Measurements from ENCODE around the gene UBAC1. TPM values are rescaled to one million over a fixed set of nuclear protein-coding genes. Genes with fewer than 3 reads are reported as not detected.

UBAC1 gene
- total RNA-seq, 1 experiment from 2014 or later, result 60.6 TPM

DNA sequence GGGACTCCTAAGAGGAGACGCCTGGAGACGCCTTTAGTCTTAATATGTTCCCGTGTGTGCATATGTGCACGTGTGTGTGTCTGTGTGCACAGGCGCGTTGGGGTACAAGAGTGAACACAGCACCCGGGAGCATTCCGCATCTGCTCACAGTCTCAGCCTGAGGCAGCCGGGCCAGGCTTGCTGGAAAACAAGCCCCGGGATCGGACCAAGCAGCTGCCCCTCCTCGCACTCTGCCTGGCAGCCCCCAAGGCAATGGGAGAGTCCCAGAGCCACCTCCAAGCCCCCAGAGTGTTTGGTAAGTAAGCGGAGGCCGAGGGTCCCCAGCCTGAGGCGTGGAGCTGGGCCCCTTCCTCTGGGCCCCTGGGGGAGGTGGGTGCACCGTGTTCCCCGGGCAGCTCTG is 27.3 kb upstream of the UBAC1 start:
- H3K4me3 ChIP-seq, result no peak overlapping the region
- peaks cover 40% of the 10 kb centered on the region for H3K4me1 ChIP-seq

GRCh38 chr9:135987838-135988404 is 26.7 kb upstream of the UBAC1 start:
- no peak overlapping the region for H3K4me3 ChIP-seq
- H3K36me3 ChIP-seq, result no peaks in the 10 kb centered on the region
- H3K9me3 ChIP-seq (replicated peaks), result no peaks in the 10 kb centered on the region
- no peak for DNase-seq
- no peak overlapping the region for H3K27ac ChIP-seq
- H3K4me1 ChIP-seq, result peaks cover 35% of the 10 kb centered on the region
- H3K27me3 ChIP-seq, result peaks cover 44% of the 10 kb centered on the region

More for the DNA sequence above, 27.3 kb upstream of the UBAC1 start:
- no peak overlapping the region for H3K27ac ChIP-seq
- H3K36me3 ChIP-seq, result no peaks in the 10 kb centered on the region
- peaks cover 38% of the 10 kb centered on the region for H3K27me3 ChIP-seq
- DNase-seq, result no peak
- H3K9me3 ChIP-seq (replicated peaks), result no peaks in the 10 kb centered on the region

- no peak for DNase-seq
- no peaks in the 10 kb centered on the region for H3K36me3 ChIP-seq
- H3K27me3 ChIP-seq, result peaks cover 47% of the 10 kb centered on the region
- no peak overlapping the region for H3K27ac ChIP-seq
- H3K9me3 ChIP-seq (replicated peaks), result no peaks in the 10 kb centered on the region
- H3K4me3 ChIP-seq, result no peak overlapping the region
- H3K4me1 ChIP-seq, result peaks cover 27% of the 10 kb centered on the region
These were observed 25.4 kb upstream of the UBAC1 start for GRCh38 chr9:135986605-135987004.

DNA sequence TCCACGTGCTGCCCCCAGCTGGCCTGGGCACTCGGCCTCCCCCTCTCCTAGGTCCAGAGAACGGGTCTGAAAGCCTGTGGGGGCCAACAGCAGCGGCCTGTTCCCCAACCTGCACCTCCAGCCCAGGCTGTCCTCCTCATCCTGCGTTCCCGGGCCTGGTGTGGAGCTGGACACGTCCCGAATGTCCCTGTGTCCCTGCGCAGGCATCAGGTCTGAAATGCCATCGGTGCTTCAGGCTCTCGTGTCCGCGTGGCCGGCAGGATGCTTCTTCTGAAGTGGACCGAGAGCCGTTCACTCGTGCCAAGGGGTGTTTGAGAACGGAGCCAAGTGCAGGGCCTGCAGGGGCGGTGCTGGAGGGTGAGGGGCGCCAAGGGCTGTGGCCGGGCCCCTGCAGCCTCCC is 24.7 kb upstream of the UBAC1 start:
- Histone ChIP-seq H3K4me1 (peaks cover 23% of the 10 kb centered on the region), H3K36me3 (no peaks in the 10 kb centered on the region), H3K27me3 (peaks cover 47% of the 10 kb centered on the region), H3K9me3 (replicated peaks) (no peaks in the 10 kb centered on the region), H3K4me3 (no peak overlapping the region), H3K27ac (no peak overlapping the region)
- DNase-seq, result no peak

DNA sequence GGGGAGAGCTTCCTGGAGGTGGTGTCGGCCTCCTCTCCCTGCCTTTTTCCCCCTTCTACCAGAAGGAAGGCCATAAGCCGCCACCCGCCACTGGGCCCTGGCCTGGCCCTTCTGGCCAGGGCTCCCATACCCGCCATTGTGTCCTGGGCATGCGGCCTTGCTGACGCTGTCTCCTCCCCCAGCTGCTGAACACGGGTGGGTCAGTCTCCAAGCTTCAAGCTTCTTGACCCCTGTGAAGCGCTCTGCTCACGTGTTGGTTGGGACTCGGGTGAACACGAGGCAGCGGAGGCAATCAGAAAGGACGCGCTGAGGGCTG is 24.2 kb upstream of the UBAC1 start:
- H3K27me3 ChIP-seq, result peaks cover 47% of the 10 kb centered on the region
- peaks cover 21% of the 10 kb centered on the region for H3K4me1 ChIP-seq
- no peak overlapping the region for H3K4me3 ChIP-seq
- no peak overlapping the region for H3K27ac ChIP-seq
- no peak for DNase-seq
- H3K9me3 ChIP-seq (replicated peaks), result no peaks in the 10 kb centered on the region
- H3K36me3 ChIP-seq, result no peaks in the 10 kb centered on the region

DNA sequence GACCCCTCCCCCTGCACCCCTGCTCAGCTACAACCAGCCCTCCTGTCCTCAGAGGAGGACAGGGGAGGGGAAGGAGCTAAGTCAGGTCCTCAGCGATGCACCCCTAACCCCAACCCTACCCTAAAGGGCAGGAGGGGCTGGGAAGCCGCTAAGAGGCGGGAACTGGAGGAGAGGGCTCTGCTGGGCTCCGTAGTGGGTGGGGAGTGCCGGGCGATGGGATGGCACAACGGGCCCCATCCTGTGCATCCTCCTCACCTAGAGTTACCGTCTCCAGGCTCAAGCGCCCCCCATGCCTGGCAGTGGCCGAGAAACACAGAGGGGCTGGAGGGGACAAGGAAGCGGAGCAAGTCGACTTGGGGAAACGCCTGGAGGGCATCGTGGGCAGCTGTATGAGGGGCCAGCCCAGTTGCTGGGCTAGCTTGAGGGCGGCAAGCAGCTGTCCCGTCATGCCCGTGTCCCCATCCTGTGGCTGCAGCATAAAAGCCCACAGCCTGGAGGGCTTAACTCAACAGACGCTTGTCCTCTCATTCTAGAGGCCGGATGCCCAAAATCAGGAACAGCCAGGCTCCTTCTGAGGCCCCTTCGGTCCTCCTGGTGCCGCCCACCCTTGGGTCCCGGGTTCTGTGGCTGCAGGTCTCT is 23.0 kb upstream of the UBAC1 start:
- DNase-seq, result peak; percentile 87 to 92
- H3K27me3 ChIP-seq, result peaks cover 40% of the 10 kb centered on the region
- no peaks in the 10 kb centered on the region for H3K9me3 ChIP-seq (replicated peaks)
- H3K36me3 ChIP-seq, result no peaks in the 10 kb centered on the region
- peak overlapping the region; percentile 26 for H3K27ac ChIP-seq
- H3K4me3 ChIP-seq, result no peak overlapping the region; the same call in 1 of the 2 replicates
- peaks cover 21% of the 10 kb centered on the region for H3K4me1 ChIP-seq

DNA sequence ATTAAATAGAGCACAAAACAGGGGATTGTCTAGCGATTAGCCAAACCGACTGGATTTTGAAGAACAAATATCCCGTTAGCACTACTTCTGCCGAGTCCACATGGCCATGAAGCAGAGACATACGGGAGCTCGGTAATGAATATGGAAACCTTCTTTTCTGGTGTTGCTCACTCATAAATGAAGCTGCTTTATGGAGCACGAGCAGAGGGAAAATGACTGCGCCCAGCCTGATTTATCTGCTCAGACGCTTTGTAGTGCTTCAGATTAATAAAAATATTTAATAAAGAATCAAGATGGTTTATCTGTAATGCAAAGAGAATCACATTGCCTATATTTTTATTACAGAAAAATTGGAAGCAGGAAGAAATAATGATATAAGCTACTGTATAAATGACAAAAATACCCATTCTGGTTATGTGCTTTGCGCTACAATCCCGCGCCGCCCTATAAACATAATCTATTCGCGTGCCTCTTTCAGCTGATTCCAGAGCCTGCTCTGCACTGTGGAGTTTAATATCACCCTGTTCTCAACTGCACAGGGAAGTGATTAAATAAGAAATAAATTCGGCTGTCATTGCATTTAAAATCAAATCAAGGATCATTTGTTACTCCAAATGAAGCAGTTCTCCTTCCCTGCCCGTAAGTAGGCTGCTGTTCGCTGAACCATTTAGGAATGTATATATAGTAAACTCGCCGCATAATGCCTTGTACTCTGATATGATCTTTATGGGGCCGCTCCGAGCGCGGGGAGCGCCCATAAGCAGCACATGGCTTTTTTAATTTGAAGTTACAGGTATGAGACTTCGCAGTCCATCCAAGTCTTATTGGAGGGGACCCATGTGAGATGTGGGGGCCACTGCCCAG is 22.3 kb upstream of the UBAC1 start:
- Histone ChIP-seq H3K27ac (no peak overlapping the region), H3K9me3 (replicated peaks) (no peaks in the 10 kb centered on the region), H3K36me3 (no peaks in the 10 kb centered on the region), H3K27me3 (peaks cover 38% of the 10 kb centered on the region), H3K4me1 (peaks cover 21% of the 10 kb centered on the region), H3K4me3 (no peak overlapping the region)
- DNase-seq, result peak in 1 of 2 experiments; percentile 54

GRCh38 chr9:135982499-135983207 is 21.5 kb upstream of the UBAC1 start:
- H3K27me3 ChIP-seq, result peaks cover 31% of the 10 kb centered on the region
- H3K36me3 ChIP-seq, result no peaks in the 10 kb centered on the region
- no peaks in the 10 kb centered on the region for H3K9me3 ChIP-seq (replicated peaks)
- H3K4me3 ChIP-seq, result no peak overlapping the region
- H3K27ac ChIP-seq, result no peak overlapping the region
- no peak for DNase-seq
- H3K4me1 ChIP-seq, result peaks cover 21% of the 10 kb centered on the region

DNA sequence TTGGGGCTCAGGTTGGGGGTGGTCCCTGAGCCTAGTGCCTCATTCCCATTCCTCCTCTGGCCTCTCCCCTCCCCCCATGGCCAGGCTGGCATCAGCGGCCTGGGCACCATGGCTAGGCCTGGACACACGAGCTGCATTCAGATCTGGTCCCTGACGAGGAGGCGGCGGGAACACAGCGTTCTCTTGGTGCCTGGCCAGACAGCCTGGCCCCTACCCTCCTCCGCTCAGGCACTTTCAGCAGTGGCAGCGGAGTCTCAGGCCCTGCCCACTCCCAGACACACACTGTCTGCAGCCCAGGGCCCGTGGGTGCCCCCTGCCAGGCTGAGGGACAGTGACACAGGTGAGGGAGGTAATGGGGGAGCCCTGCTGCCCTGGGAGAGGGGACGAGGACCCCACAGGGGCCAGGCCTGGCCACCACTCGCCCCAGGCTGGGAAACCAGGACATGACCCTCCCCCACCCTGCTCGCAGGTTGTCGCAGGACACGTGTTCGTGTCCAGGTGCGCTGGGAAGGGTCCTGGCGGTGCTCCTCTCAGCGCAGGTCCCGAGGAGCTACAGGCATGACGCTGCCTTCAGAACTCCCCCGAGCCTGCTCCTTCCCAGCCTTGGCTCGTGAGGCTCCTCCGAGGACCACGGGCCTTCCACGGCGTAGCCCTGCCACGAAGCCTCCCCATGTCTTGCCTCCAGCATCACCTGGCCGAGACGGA is 19.9 kb upstream of the UBAC1 start:
- H3K36me3 ChIP-seq, result no peaks in the 10 kb centered on the region
- peaks cover 28% of the 10 kb centered on the region for H3K4me1 ChIP-seq
- no peak overlapping the region for H3K27ac ChIP-seq
- H3K27me3 ChIP-seq, result peaks cover 23% of the 10 kb centered on the region; the same call in 1 of the 2 replicates
- H3K4me3 ChIP-seq, result no peak overlapping the region
- H3K9me3 ChIP-seq (replicated peaks), result no peaks in the 10 kb centered on the region
- DNase-seq, result no peak

GRCh38 chr9:135979547-135980166 is 18.5 kb upstream of the UBAC1 start:
- Histone ChIP-seq H3K9me3 (replicated peaks) (no peaks in the 10 kb centered on the region), H3K27me3 (peaks cover 23% of the 10 kb centered on the region; the same call in 1 of the 2 replicates), H3K4me3 (no peak overlapping the region), H3K4me1 (peaks cover 17% of the 10 kb centered on the region), H3K27ac (no peak overlapping the region), H3K36me3 (no peaks in the 10 kb centered on the region)
- DNase-seq, result no peak

GRCh38 chr9:135978642-135979546 is 17.7 kb upstream of the UBAC1 start:
- H3K27ac ChIP-seq, result no peak overlapping the region

GRCh38 chr9:135976944-135977343 is 15.8 kb upstream of the UBAC1 start:
- Histone ChIP-seq H3K36me3 (no peaks in the 10 kb centered on the region), H3K4me1 (peaks cover 7% of the 10 kb centered on the region; the same call in 1 of the 2 replicates), H3K27me3 (peaks cover 13% of the 10 kb centered on the region; the same call in 1 of the 2 replicates), H3K9me3 (replicated peaks) (no peaks in the 10 kb centered on the region), H3K27ac (no peak overlapping the region), H3K4me3 (no peak overlapping the region)
- DNase-seq, result peak; percentile 50 to 59

More at GRCh38 chr9:135978642-135979546, 17.7 kb upstream of the UBAC1 start:
- Histone ChIP-seq H3K36me3 (no peaks in the 10 kb centered on the region), H3K4me1 (peaks cover 10% of the 10 kb centered on the region), H3K27me3 (peaks cover 23% of the 10 kb centered on the region; the same call in 1 of the 2 replicates), H3K4me3 (no peak overlapping the region), H3K9me3 (replicated peaks) (no peaks in the 10 kb centered on the region)
- DNase-seq, result no peak

DNA sequence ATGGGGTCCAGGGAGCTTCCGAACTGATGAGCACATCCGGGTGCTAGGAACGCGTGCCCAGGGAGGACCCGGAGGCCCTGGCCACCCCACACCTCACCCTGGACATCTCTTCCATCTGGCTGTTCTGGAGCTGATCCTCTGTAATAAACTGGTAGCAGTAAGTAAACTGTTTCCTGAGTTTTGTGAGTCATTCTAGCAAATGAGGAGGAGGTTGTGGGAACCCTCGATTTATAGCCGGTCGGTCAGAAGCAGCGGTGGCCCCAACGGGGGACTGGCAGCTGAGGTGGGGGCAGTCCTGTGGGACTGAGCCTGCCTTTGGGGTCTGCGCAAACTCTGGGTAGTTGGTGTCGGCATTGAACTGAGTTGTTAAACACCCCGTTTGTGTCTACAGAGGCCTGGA is 15.4 kb upstream of the UBAC1 start:
- Histone ChIP-seq H3K4me1 (peaks cover 7% of the 10 kb centered on the region; the same call in 1 of the 2 replicates), H3K27me3 (peaks cover 13% of the 10 kb centered on the region; the same call in 1 of the 2 replicates), H3K9me3 (replicated peaks) (no peaks in the 10 kb centered on the region), H3K27ac (no peak overlapping the region), H3K36me3 (no peaks in the 10 kb centered on the region), H3K4me3 (no peak overlapping the region)
- DNase-seq, result no peak

Data from SJCRH30 (cell line).